Right hindlimb (tissue), 1 donor: Measurements from ENCODE around the gene CLTC.
"Not testable (repeated sequence)": the region's sequence is repeated elsewhere in the genome, so short reads cannot be mapped to it uniquely, and the experiment has no call there.

ENCODE experiments used
- DNase-seq: peaks from one replicate; pipeline ENCODE4 v3.0.0-alpha.2; 2018

Gene CLTC

GRCh38 chr17:59634632-59635541 is 15.2 kb downstream of the CLTC start:
- no peak for DNase-seq

DNA sequence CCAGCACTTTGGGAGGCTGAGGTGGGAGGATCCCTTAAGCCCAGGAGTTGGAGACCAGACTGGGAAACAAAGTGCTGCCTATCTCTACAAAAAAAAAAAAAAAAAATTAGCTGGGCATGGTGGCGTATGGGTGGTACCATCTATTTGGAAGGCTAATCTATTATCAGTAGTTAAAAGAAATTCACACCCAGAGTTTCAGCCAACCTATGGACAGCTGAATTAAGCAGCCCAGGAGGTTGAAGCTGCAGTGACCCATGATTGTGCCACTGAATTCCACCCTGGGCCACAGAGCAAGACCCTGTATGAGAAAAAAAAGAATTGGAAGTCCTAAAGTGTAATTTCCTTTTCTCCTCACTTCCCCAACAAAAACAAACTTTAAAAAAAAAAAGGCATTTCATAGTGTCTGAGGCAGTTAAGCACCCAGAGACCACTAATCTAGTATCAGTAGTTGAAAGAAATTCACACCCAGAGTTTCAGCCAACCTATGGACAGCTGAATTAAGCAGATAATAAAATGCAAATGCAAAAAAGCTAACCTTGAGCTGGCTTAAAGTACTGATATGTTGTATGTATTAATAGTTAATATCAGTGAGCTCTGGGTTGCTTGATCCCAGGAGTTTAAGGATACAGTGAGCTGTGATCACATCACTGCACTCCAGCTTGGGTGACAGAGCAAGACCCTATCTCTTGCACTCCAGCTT is 18.1 kb downstream of the CLTC start:
- DNase-seq = no peak

GRCh38 chr17:59638553-59638952 is 18.9 kb downstream of the CLTC start:
- DNase-seq = no peak

- no peak for DNase-seq
Observed at GRCh38 chr17:59641799-59642484, 22.2 kb downstream of the CLTC start.

DNA sequence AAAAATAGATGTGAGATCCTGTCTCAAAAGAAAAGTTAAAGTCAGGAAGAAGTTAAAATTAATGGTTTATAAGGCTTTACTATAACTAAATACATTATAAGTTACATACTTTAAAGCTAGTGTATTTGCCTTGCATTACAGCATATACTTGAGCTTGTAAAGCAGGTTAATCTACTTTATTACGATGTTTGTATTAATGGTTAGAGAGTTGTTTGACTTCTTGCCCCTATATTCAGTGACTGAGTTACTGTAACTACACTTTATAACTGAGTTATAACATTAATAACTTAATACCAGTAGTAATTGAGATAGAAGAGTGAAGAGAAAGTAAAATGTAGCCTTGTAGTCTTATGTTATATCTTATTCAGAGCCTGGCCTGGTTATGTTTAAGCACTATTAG is 22.9 kb downstream of the CLTC start:
- no peak for DNase-seq

- DNase-seq = no peak
Observed at GRCh38 chr17:59643159-59644140, 23.8 kb downstream of the CLTC start.

DNA sequence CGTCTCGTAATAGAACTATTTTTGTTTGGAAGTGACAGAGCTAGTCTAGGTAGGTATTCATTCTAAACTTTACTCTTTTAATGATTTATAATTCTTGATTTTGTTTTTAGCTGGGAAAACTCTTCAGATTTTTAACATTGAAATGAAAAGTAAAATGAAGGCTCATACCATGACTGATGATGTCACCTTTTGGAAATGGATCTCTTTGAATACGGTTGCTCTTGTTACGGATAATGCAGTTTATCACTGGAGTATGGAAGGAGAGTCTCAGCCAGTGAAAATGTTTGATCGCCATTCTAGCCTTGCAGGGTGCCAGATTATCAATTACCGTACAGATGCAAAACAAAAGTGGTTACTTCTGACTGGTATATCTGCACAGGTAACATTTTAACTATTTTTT is 27.6 kb downstream of the CLTC start:
- DNase-seq = no peak

GRCh38 chr17:59649886-59650285 is 30.2 kb downstream of the CLTC start:
- no peak for DNase-seq

DNA sequence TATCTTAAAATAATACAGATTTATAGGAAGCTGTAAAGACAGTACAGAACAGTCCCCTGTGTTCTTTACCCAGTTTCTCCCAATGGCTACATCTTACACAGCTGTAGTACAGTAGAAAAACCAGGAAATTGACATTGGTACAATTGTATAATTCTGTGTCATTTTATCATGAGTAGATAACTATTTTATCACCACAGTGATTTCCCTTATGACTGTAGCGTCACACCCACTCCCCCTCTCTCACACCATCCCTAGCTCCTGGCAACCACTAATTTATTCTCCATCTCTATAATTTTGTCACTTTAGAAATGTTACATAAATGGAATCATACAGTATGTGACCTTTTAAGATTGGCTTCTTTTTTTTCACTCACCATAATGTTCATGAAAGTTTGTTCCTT is 30.9 kb downstream of the CLTC start:
- no peak for DNase-seq

GRCh38 chr17:59651346-59651745 is 31.7 kb downstream of the CLTC start:
- DNase-seq = no peak

DNA sequence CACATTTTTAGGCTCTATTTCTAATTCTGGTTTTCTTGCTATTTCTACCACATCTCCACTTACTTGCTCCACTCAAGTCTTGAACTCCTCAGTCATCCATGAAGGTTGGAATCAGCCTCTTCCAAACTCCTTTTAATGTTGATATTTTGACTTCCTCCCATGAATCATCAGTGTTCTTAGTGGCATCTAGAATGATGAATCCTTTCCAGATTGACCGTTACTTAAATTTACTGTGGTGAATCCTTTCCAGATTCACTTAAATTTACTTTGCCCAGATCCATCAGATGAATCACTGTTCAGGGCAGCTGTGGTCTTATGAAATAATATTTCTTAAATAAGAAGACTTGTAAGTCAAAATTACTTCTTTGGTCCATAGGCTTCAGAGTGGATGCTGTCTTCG is 32.4 kb downstream of the CLTC start:
- DNase-seq = no peak

DNA sequence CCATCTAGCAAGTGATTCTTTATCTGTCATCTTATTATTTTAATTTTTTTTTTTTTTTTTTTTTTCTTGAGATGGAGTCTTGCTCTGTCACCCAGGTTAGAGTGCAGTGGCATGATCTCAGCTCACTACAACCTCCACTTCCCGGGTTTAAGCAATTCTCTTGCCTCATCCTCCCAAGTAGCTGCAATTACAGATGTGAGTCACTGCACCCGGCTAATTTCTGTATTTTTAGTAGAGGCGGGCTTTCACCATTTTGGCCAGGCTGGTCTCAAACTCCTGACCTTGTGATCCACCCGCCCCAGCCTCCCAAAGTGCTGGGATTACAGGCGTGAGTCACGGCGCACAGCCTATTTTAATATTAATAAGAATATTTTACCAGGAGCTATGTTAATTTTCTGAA is 36.9 kb downstream of the CLTC start:
- DNase-seq = not testable (repeated sequence)

DNA sequence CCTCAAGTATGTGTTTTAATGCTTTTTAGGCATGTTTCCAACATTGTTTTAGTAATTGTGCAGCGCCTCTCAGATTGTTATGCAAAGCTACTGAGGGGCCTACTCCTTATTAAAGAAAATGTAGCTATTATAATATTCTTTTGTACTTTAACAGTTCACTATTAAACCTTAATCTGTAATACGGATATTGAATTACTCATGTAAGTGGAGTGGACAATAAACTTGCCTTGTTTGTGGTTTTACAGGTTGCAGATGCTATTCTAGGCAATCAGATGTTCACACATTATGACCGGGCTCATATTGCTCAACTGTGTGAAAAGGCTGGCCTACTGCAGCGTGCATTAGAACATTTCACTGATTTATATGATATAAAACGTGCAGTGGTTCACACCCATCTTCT is 46.5 kb downstream of the CLTC start:
- no peak for DNase-seq

DNA sequence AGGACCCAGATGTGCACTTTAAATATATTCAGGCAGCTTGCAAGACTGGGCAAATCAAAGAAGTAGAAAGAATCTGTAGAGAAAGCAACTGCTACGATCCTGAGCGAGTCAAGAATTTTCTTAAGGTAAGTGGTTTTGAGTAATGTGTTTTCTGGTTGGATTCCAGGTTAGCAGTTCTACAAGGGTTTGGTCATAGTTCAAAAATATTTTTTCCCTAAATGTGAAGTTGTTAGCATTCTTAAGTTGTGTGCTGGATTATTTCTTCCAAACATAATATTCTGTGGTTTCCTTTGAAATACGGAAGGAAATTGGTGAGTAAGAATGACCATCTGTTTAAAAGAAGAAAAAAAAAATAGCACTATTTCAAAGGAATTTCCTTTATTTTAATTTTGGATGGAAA is 49.1 kb downstream of the CLTC start:
- DNase-seq = no peak

GRCh38 chr17:59669411-59669810 is 49.7 kb downstream of the CLTC start:
- DNase-seq = no peak

DNA sequence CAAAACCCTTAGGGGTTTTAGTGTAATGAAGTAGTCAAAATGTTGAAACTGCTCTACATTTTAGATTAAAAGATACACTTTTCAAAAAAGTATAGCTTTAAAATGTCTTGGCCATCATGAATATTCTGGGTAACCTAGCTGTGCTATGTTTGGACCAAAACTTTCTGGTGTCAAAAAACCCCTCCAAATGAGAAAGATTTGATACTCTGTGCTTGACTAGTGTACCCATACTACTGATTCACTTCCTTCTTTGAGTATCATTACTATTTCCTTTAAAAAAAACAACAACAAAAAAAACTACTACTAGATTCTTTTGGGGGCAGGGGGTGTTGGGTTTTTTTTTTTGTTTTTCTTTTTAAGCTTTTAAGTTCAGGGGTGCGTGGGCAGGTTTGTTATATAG is 50.2 kb downstream of the CLTC start:
- DNase-seq = no peak

DNA sequence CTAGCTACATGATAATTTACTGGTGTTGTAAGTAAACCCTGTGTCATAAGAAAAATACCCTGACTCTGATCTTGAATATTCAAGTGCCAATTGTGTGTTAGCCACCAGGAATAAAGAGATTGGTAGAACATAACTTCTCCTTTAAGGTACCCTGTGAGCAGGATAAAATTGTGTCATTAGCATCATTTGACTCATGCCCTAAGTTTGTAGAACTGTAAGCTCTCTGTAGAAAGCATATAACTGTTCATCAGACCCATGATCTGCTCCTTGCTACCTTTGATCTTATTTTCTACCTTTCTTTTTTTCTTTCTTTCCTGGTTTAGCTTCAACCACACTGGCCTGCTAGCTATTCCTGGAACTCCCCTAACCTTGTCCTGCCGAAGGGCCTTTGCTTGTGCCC is 51.7 kb downstream of the CLTC start:
- no peak for DNase-seq

DNA sequence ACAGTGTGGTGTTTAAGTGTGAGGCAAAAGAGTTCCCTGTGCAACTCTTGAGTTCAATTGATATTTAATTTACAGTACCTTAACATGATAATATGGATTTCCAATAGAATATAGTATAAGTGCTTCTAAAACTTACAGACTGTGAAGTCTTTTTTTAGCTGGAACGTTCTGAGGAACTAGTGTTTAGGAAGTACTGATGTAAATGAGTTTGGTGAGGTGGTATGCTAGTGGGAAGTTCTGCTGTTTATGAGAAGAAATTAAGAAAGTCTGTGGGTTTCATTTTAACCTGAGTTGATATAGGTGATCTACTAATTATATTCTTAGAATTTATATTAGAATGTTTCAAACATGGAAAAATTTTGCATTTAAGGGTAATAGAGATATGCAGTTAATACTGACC is 55.5 kb downstream of the CLTC start:
- DNase-seq = no peak

DNA sequence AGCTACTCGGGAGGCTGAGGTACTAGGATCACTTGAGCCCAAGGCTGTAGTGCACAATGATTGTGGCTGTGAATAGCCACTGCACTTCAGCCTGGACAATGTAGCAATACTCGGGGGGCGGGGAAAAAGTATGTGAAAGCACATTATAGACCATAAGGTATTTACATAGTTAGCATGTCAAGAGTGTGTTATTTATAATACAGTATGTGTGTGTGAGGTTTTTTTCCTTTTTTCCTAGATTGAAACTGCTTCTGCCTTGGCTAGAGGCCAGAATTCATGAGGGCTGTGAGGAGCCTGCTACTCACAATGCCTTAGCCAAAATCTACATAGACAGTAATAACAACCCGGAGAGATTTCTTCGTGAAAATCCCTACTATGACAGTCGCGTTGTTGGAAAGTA is 57.0 kb downstream of the CLTC start:
- no peak for DNase-seq

GRCh38 chr17:59678918-59679317 is 59.2 kb downstream of the CLTC start:
- DNase-seq = no peak

DNA sequence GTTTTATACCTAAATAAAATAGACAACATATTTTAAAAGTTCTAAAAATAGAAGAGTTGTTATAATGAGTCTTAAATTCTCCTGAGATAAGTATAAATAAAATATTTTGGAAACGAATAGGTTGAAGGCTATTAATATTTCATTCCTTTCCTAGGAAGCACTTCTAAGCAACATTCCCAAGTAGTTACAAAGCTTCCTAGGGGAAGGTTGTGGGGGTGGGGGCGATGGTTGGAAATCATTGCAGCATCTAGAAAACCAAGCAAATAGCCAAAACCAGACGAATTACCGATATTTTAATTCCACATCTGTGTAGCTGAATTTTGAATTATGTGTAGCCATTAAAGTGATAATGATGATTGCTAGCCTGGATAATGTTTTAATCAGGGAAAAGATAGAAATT is 60.6 kb downstream of the CLTC start:
- DNase-seq = no peak

GRCh38 chr17:59683283-59683682 is 63.6 kb downstream of the CLTC start:
- DNase-seq = no peak

GRCh38 chr17:59684967-59685366 is 65.3 kb downstream of the CLTC start:
- DNase-seq = no peak
